GM18499 (cell line): ENCODE results near the gene LEMD2.

Source experiments
- ATAC-seq: cut with Tn5 transposase; IDR thresholded peaks from one replicate; pipeline ENCODE4 v1.9.1; 2021; ENCODE audit warnings: moderate number of reproducible peaks; ENCODE audit not compliant: insufficient read depth, unreplicated experiment

Gene LEMD2

GRCh38 chr6:33725891-33726673 lies 62.8 kb downstream of the LEMD2 start:
- ATAC-seq = no peak

GRCh38 chr6:33725222-33725621 lies 63.7 kb downstream of the LEMD2 start:
- no peak for ATAC-seq

GRCh38 chr6:33724102-33725023 lies 64.6 kb downstream of the LEMD2 start:
- ATAC-seq = no peak

- no peak for ATAC-seq
These were observed 65.4 kb downstream of the LEMD2 start for GRCh38 chr6:33723371-33724085.

GRCh38 chr6:33722103-33722623 lies 66.8 kb downstream of the LEMD2 start:
- ATAC-seq = no peak

- ATAC-seq = no peak
These were observed 67.4 kb downstream of the LEMD2 start for GRCh38 chr6:33721508-33721907.
